ENCODE results near the gene CBLN4.

The CBLN4 gene
- total RNA-seq, result 0 reads per million in 3 experiments

DNA sequence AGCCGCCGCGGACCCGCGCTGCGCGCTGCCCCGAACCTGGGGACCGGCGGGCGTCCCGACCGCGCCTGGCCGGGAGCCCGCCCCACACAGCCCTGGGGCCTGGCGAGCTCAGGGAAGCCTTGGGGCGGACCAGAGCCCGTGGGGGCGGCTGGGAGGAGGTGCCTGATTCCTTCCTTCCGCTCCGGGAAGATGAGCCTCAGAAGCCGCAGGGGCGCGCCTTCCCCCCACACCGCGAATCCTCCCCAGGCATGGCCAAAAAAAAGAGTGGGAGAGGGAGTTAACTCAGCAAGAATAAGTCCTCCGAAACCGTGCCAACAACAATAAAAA lies at the start of gene CBLN4:
TSS of gene CBLN4 (minus strand) at position 131 of the 327 bp plus-strand sequence. CDS start 1,348 bp downstream, outside the sequence.
- DNase-seq, result no peak

DNA sequence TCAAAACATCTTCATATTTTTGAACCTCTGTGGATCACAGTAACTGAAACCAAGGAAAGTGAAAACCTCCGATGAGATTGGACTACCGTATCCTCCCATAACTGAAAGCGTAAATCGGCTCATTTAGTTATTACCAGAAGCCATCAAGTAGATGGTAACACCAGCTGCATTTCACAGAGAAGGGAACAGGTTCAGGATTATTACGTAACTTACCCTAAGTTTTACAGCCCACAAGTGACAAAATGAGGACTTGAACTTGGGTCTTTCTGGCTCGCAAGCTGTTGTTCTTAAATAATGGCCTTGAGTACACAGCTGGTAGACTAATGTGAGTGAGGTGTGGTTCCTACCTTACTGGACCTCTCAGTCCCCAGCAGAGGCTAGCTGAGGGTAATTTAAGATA lies 37.9 kb upstream of the CBLN4 start:
- no peak for DNase-seq

DNA sequence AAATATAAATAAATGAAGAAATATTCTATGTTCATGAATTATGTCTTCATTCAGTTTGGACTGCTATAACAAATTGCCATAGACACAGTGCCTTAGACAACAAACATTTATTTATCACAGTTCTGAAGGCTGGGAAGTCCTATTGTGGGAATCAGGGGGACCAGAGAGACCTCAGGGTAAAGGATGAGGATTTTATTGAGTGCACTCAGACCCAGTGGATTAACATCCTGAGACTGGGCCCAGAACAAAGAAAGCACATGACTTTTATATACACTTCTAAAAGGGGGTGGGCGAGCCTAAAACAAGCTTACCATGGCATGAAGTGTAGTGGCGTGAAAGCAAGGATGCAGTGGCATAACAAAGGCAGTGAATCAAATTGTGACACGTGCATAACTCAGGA lies 26.9 kb upstream of the CBLN4 start:
- DNase-seq, result no peak

DNA sequence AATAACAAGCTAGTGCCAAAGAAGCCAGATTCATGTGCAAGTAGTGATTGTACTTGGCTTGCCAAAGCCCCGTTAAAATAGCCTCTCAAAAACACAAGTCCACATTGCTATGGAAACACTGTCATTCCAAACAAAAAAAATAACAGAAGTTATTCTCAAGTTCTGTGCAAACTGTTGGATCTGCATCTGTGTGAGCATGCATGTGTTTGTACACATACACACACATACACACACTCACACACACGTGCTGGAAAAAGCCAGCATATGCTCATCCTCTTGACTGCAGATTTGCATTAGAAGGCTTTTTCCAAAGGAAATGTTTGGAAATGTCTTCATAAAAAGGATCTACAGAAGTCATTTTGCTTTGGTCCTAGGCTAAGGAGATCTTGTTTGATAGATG lies 13.4 kb upstream of the CBLN4 start:
- no peak for DNase-seq

DNA sequence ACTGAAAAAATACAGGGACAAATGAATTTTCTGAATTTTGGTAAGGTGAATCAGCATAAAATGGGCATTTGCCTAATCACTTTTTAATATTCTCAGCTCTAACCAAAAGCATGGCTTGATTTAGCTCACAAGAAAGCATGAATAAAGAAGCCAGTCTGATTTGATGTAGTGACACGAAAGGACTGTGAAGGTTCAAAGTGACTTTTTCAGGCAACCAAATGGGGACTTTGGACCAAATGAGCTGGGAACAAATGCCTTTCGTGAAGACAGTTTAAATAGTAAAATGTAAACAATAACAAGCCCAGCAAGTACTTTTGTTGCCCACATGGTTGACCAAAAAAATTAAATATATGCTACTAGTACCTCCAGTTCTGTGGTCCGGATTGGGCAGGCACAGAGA lies 12.9 kb upstream of the CBLN4 start:
- no peak for DNase-seq

DNA sequence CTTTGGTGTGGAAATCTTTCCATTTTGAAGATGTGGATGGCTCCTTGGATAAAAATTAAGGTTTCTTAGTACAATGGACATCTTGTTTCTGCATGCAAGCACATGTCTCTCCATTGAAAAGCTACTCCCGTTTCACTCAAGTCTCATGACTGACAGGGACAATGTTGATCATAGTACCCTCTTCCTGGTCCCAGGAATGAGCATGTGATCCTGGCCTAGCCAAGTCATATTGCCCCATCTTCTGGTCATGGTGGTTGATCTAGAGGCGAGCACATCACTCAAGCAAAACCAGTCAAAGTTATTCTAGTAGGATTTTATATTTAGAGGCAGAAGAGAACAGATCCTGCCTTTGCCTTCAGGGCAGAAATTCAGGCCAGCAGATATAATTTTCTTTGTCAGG lies 12.2 kb upstream of the CBLN4 start:
- no peak for DNase-seq

DNA sequence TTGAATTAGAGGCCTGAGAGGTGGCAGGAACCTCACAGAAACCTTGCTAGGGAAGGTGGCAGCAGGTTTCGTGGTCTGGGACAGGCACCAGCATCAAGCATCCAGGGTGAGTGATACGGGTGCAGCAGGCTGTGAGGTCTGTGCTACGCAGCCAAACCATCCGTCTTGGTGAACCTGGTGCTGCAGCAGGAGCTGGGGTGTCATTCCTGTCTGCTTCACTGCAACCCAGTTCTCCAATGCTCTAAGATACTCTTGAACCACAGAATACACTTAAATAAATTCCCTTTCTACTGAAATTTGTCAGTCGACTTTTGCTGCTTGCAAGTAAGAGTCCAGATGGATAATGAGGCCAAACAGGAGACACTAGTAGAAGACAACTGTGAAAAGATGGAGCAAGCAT lies 9.7 kb upstream of the CBLN4 start:
- no peak for DNase-seq

DNA sequence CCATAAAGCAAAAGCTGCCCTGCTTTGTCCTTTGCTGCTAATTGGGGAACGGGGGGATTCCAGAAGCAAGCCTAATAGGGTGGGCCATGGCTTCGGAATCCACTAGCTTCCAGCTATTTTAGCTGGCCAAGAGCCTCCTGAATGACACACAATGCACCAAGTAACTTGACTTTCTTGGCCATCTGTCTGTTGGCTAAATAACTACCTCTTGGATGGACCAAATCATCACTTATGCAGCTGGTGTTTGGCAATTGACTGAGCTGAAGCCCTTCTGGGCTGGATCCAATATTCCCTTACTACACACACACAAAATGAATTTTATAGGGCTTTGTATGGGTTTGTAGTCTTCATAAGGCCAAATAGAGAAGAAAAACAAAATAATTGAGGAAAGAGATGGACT lies 8.8 kb upstream of the CBLN4 start:
- DNase-seq, result no peak

DNA sequence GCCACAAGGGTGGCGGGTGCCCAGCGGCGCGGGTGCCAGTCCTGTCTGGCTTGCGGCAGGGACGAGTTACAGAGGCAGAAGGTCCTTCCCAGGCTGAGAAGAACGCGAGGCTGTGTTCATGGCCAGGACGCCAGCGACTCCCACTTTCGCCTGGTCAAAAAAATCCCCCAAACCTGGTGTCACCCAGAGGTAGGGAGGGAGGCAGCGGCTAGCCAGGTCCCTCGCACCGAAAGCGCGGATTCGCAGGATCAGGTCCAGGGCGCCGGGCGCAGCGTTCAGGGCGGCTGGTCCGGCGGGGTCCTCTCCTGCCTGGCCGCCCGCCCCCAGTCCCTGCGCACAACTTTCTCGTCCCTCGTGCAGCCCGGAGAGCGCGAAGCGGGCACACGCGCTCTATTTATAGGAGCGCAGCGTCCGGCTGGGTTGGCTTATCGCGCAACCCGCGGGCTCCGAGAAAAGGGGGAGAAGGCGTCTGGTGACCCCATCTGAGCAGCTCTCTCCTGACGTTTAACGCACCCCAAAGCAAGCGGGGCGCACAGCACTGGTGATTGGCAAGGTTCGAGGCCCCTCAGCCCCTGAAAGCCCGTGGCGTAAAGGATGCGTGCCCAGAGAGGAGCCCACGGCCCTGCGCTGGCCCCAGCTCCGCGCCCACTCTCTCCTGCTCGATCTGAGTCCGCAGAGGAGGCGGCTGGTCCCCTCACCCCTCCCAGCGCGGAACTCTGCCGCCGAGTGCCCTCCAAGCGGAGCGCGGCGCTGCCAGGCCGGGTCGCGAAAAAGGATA lies 519 bp downstream of the CBLN4 start:
- DNase-seq, result no peak

DNA sequence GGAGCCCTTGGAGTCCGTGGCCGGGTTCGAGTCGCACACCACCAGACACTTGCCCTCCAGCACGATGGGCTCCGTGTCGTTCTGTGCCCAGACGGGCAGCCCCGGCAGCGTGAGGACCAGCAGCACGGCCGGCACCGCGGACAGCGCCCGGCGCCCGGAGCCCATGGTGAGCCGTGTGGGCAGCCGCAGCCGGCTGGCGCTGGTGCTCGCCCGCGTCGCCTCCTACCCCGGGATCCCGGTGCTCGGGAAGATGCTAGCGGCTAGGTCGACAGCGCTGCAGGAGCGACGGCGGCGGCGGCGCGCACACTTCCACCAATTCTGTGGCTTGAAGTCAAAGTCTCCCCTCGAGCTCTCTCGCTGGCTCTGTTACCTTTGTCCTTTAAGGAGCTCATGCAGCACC lies 1.3 kb downstream of the CBLN4 start:
- no peak for DNase-seq

DNA sequence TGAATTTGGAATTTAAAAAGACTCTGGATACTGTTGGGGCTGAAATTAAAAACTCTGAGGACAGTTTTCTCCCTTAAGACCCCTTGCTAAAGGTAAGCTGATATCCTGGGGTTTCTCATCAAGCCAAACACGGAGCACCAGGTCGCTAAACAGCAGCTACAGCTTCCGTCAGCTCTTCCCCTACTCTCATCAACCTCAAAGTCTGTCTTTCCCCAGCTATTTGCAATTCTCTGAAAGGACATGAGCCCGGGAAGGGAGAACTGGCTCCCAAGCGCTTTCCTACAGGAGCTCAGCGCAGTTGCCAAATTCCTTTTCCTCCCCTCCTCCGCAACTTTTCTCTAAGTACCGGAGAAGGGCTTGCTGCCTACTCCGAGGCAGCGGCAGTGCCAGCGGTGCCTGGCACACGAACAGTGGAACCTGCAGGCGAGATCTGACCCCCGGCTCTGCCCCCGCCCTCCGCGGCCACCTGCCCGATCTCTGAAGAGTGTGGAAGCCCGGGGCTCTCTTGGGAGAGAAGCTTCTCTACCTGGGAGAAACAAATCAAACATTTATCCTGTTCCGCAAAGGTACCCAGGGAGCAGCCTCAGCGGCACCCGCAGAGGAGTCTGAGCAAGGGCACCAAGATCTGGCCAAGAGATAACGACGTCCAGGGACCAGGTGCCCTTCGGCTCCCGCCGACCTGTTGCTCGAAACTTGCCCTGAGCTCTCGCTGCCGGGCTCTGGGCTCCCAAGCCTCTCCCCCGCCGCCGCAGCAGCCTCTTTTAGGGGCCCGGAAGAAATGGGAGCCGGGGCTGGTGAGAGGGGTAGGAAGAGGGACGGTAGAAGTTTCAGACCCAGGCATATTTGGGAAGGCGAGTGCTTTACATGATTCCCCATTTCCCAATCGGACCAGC lies 2.2 kb downstream of the CBLN4 start:
- DNase-seq, result no peak

DNA sequence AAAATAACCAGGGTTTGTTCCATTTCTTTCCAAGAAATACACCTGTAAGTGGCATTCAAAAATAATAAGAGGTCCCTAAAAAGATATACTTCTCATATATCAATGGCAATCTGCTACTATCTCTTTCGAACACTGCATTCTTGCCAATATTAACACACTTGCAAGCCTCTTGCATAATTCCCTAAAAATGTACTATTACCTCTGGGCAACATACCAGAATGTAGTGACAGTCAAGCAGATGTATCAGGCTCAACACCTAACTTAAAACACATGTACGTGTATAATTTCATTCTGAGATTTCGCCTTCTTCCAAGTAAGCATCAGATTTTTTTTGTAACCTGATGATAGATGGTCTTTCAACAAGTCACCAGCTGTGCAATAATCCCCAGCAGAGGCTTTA lies 3.4 kb downstream of the CBLN4 start:
- DNase-seq, result no peak

DNA sequence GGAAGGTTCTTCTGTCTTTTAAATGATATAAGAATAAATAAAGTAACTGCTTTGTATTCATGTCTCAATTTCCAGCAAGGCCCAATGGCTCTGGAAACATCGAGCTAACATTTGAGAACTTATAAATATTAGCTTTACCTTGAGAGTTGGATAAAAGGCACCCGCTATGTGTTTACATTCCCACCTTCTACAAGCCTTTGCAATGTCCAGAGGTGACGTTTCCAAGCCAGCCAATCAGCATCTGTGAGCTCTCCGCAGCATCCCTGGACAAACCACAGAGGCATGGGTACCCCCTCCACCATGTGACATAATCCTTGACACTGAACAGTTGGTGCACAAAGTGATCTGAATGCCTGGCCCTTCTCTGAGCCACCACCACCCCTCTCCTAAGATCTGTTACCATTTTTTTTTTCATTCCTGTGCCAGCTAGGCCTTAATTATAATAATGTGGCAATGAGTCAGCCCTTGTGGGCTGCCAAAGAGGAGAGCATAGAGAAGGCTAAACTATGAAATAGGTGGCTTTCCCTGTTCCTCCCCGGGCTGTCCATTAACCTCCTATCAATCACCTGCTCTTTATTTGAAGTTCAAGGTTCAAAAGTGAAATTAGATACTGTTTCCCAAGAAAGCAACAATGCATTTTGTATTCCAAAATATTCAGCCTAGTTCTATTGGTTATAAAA lies 4.1 kb downstream of the CBLN4 start:
- DNase-seq, result no peak

DNA sequence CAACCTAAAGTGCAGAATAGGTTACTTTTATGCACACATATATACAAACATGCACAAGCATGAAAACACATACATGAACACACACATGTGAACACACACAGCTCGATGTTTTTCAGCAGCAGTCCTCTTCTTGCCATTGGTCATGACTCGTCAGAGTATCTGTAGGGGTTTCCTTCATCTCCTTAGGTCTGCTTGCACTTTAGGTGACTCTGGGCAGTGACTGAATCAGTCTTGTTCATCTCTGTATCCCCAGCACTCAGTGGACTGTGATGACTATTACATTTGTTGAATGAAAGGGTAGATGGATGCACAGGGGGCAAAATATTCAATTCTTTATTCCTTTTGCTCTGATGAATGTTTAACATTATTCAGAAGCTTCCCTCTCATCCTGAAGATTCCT lies 26.8 kb downstream of the CBLN4 start:
- DNase-seq, result no peak

DNA sequence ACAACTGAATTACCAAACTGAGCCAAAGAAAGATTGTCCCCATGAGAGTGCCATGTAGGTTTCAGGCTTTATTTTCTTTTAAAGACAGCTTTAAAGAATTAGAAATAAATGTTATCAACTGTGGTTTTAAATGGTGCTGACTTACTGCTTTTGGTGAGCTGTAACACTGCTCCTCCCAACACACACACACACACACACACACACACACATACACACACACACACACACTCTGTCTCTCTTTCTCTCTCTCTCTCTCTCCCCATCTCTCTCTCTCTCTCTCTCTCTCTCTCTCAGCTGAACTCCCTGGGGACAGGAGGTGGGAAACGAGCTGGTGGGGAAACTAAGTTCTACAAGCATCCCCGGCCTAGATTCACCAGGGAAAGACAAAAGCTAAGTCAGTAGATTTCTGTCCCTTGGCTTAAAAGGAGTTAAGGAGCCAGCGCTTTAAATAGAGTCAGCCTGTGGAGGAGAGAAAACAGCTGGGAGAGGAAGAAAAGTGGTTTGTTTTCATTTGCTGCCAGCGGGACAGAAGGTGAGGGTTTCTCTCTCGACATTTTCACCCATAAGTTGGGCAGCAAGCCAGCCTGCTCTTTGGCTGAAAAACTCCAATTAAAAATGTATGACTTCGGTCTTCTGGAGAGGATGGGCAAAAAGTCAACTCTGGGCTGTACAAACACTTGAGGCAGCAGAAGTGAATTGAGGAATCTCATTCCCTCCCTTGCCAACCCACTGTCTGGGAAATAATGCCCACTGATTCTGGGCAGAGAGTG lies 27.4 kb downstream of the CBLN4 start:
- no peak for DNase-seq

DNA sequence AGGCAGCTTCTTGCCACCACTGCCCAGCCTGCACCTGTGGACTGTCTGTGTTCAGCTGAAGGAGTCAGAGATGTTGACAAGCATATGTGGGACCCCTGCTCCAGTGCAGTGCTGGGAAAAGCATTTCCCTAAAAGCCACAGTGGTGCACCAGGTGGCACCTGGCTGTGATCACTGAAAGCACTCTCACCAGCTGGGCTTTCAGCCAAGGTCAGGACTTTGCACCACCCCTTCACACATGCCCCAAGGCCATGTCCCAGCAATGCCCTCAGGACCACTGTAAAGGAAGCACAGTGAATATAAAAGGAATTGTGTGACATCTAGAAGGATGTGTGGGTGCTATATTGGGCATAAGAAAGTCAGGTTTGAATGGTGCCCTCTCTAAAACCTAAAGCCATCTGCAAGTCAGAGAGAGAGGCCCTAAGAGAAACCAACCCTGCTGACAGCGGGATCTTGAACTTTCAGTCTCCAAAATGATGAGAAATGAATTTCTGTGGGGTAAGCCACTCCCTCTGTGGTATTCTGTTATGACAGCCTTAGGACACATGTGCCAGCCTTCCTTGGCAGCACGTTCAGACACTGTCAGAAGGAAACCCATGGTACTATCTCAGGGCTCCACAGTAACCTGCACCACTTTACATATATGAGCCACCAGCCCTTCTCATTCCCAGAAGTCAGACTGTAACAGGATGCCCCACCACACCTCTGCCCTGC lies 30.7 kb downstream of the CBLN4 start:
- no peak for DNase-seq

DNA sequence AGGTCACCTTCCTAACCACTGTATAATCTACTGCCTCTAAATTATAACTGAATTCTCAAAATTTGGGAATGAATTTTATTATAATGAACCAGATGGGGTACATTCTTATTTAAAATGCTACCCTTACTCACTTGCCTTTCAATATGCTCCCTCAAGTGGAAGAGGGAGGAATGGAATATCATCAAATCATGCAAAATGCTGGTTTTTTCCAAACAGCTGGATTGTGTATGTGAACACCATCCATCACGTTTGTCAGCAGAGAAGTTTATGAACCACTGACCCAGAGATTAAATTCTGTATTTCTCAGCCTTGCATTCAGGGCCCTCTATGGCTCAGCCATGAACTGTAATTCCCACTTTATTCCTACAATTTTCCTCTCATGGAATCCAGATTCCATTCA lies 40.5 kb downstream of the CBLN4 start:
- DNase-seq, result no peak

DNA sequence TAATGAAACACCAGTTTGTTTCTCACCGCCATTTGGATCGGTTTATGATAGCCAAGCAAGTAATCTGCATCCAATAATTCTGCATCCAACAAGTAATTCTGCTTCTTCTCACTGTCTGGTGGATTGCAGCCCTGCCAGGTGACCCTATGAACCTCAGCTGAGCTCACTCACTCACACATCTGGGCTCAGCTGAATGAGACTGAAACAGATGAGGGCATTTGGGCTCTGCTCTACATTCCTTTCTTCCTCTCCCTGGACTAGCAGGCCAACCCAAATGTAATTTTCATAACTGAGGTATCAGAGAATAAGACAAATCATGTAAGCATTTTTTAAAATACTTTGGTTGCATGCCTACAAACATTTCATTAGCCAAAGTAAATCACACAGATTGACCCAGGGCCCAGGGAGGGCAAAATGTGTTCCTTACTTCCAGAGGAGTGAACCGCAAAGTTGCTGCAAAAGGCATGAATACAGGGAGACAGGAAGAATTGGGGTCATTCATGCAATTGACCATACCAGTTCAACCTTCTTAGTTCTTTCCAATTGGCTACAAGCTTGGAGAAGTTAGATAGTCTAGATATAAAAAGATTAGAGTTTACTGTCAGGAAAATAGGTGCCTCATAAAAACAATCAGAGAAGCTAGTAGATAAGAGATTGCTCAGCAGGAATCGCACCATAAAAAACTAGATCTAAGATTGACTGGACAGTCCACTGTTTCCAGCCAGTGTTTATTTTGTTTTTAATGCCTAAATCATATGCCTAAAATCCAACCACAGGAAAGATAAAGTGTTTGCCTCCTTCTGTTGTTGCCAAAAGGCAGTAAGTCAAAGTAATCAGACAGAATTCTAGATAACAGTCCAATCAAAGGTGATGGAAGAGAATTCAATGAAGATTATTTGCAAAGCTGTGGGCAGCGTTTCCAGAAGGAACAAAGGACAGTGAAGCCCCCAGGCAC lies 43.7 kb downstream of the CBLN4 start:
- no peak for DNase-seq

DNA sequence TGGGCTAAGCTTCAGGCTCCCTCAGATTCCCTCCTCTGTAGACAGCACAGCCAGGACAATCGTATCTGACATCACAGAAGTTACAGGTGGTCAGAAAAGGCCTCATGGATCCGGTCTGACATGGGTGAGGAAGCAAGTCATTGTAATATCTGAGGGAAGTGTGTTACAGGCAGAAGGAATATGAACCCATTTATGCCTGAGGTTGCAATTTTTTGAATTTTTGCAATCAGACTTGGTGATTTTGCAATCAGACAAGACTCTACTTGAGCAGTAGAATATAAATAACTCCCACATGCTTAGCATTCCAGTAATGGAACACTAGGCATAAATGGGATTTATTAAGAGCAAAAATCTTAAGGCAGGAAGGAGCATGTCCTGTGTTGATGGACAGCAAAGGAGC lies 52.1 kb downstream of the CBLN4 start:
- DNase-seq, result no peak

DNA sequence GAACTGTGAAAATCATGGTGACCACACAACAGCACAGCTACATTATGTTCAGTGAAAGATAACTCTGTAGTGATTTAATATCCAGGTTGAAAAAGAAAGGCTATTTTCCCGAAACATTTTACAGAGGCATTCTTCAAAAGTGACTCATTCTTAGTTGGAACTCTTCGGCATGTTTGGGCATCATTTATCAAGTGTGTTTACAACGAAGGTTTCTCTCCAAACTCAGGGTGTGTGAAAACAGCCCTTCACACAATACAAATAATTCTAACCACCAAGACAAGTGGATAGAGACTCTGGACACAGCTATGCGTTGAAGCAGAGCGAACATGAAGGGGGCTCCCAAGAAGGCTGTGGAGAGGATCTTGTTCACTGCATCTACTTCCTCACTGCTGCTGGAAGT lies 57.6 kb downstream of the CBLN4 start:
- no peak for DNase-seq
